GM21381 (cell line): Measurements from ENCODE around the gene CNR2.
"Not testable (repeated sequence)": the region's sequence is repeated elsewhere in the genome, so short reads cannot be mapped to it uniquely, and the experiment has no call there.

Experiments
- ATAC-seq: cut with Tn5 transposase; IDR thresholded peaks from one replicate; pipeline ENCODE4 v1.9.1; 2021; ENCODE audit warnings: mild to moderate bottlenecking, moderate library complexity; ENCODE audit not compliant: unreplicated experiment

Gene CNR2

DNA sequence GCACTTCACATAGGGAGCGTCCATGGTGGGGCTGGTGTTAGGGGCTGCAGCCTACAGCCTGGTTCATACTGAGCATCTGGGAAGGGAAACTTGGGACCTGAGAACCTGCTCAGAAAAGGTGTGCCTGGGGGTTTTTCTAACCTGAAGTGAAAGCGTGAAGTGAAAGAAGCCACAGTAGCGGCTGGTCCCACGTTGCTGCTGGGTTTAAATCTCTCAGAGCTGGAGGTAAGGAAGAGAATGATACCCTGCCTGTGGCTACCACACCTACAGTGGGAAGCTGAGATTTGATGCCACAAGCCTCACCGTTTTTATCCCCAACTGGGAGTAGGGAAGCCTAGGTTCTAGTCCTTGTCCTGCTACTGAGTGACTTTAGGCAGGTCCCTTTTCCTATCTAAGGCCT lies 24.1 kb downstream of the CNR2 start:
- peak; percentile 54 for ATAC-seq

DNA sequence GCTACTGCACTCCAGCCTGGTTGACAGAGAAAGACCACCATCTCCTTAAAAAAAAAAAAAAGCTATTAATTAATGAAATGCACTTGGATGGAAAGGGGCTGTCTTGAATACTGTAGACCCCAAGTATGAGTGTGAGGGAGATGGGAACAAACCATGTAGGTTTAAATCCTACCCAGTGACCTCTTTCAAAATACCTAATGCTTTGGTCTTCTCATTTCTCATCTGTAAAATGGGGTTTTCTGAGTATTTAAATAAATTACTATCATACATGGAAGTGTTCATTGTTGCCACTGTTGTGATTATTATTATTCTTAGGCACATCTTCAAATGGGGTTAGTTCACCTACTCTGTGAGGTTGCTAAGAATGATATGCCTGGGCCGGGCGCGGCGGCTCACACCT lies 27.9 kb downstream of the CNR2 start:
- ATAC-seq, result no peak

DNA sequence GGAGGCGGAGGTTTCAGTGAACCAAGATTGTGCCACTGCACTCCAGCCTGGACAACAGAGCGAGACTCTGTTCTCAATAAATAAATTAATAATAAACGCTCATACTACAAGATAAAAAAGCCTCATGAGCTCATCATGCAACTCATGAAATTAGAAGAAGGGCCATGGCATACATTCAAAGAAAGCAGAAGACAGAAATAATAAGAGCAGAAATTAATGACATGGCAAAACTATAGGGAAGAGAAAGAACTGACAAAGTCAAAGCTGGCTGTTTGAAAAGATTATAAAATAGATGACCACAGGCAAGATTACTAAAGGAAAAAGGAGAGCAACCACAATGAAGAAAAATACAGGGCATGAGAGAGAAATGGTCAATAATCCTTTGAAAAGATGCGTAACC lies 30.4 kb downstream of the CNR2 start:
- no peak for ATAC-seq

- ATAC-seq, result no peak
Measured at GRCh38 chr1:23879809-23880208, 33.4 kb downstream of the CNR2 start.

DNA sequence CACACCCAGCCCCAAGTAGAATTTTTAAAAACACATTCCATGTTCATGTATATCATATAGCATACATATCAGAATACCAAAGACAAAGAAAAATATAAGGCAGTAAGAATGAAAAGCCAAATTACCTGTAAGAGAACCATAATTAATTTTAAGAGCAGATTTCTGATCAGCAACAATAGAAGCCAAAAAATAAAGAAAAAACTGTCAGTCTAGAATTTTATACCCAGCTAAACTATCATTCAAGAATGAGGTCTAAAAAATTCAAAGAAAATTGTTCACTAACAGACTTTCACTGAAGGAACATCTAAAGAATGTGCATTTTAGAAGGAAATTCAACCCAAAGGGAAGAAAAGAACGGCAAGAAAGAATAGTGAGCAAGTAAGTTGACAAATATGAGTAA lies 34.5 kb downstream of the CNR2 start:
- ATAC-seq, result no peak

- no peak for ATAC-seq
Measured at GRCh38 chr1:23875382-23875781, 37.8 kb downstream of the CNR2 start.

- ATAC-seq, result no peak
Measured at GRCh38 chr1:23872421-23872820, 40.7 kb downstream of the CNR2 start.

- ATAC-seq, result no peak
Measured at GRCh38 chr1:23869051-23869450, 44.1 kb downstream of the CNR2 start.

DNA sequence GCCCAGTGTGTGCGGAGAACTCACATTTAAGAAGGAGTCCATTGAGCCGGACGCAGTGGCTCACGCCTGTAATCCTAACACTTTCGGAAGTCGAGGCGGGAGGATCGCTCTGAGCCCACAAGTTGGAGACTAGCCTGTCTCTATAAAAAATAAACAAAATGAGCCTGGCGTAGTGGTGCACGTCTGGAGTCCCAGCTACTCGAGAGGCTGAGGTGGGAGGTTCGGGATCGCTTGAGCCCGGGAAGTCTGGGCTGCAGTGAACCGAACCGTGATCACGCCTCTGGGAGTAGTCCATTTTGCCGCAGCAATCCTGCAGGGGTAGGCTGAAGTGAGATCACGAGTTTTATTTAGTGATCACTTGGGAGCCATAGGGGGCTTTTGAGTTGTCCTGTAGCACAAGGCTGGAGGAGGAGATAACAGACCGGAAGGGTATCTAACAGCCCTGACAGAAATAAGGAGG lies 44.6 kb downstream of the CNR2 start:
- ATAC-seq, result peak; percentile 11

DNA sequence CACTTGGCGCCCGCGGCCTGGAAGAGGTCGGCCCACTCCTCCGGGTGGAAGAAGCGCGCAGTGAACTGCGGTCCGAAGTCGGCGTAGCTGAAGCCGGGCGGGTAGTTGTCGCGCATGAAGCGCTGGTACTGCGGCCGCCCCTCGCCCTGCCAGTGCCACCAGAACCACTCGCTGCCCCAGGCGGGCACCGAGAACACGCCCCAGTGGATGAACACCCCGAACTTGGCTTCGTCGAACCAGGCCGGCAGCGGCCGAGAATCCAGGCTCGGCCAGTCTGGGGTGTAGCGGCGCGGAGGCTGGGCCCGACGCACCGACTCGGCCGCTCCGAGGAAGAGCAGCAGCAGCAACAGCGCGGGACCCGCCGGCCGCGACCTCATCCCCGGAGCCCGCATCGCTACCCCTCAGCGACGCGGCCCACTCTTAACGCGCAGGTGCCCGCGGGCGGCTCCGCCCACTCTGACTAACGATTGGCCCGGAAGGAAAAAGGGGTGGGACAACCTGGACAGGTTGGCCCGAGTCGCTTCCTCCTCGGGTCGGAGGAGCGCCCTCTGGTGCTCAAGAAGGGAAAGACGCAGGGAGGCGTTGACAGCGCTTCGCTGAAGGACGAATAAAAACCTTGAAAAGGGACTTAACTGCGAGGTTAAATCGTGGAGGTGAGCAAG lies 45.1 kb downstream of the CNR2 start, which contains the start of gene FUCA1:
Gene FUCA1 (minus strand): TSS at position 396 of the 662 bp plus-strand sequence. CDS start 4 bp downstream, at position 392.
- ATAC-seq, result peak; percentile 92

DNA sequence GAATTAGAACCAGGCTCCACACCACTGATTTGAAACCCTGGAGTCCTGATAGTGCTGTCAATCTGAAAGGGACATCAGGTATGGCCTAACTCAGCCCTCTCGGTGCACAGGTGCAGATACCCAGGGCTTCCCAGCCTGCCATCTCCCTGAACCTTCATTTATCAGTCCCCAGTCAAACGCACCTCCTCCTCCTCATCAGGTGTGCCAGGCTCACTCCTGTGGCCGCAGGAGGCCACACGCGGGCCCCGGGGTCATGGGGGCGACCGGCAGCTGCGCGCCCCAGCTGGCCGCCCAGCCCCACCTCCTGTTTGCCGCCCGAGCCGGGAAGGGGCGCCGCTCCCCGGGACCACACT lies 45.6 kb downstream of the CNR2 start:
- ATAC-seq, result no peak

DNA sequence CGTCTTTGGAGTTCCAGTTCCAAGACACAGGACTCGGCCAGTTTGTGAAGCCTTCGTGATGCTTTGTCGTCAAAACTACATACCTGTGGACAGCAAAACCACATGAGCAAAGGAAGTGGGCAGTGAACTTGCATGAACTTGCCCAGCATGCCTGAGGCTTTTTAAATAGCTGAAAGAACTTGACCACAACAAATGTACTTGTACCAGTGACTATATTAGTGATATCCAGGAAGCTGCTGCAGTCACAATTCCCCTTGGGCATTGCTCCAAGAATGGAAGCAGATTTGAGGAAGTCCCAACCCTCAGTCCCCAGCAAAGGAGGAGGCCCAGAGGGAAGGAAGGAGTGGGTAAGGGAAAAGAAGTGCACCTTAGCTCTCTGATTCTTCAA lies 47.6 kb downstream of the CNR2 start:
- no peak for ATAC-seq

- no peak for ATAC-seq
Measured at GRCh38 chr1:23864801-23865542, 48.2 kb downstream of the CNR2 start.

DNA sequence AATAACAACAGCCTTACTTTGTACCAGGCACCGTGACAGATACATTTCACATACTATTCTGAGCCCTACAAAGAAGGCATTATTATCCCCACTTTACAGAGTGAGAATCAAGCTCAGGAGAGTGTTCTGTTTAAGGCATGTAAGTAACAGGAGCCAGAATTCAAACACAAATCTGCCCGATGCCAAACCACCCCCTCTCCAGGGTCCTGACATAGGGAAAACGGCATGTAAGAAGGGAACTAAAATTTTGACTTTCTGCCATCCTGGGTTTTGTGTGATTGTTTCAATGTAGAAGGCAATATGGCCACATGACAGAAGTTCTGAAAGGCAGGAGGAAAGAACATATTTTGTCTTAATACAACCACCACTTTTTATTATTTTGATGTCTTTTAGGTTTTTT lies 50.5 kb downstream of the CNR2 start:
- ATAC-seq, result no peak

DNA sequence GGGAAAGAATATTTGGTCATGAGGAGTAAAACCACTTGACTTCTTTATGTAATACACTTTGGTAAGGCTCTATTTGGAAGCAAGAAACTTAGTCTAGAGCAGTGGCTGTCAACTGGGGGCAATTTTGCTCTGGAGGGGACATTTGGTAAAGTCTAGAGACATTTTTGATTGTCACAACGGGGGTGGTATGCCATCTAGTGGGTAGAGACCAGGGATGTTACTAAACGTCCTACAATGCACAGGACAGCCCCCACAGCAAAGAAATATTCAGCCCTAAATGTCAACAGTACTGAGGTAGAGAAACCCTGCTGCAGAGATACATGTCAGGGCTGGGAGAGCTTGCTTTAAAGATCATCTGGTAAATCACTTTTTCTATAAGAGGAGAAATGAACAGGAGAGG lies 58.6 kb downstream of the CNR2 start:
- no peak for ATAC-seq

DNA sequence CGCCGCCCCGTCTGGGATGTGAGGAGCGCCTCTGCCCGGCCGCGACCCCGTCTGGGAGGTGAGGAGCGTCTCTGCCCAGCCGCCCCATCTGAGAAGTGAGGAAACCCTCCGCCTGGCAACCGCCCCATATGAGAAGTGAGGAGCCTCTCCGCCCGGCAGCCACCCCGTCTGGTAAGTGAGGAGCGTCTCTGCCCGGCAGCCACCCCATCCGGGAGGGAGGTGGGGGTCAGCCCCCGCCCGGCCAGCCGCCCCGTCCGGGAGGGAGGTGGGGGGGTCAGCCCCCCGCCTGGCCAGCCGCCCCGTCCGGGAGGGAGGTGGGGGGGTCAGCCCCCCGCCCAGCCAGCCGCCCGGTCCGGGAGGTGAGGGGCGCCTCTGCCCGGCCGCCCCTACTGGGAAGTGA lies 60.0 kb downstream of the CNR2 start:
- ATAC-seq, result not testable (repeated sequence)

DNA sequence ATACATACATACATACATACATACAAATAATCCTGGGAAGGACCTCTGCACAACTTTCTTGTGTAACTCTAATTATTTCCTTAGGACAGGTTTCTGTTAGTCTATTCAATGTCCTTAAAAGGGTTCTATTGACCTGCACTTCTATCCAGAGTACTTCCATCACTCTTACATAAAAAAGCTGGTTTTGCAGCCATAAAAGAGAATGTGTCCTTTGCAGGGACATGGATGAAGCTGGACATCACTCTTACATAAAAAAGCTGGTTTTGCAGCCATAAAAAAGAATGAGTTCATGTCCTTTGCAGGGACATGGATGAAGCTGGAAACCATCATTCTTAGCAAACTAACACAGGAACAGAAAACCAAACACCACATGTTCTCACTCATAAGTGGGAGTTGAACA lies 61.8 kb downstream of the CNR2 start:
- not testable (repeated sequence) for ATAC-seq

DNA sequence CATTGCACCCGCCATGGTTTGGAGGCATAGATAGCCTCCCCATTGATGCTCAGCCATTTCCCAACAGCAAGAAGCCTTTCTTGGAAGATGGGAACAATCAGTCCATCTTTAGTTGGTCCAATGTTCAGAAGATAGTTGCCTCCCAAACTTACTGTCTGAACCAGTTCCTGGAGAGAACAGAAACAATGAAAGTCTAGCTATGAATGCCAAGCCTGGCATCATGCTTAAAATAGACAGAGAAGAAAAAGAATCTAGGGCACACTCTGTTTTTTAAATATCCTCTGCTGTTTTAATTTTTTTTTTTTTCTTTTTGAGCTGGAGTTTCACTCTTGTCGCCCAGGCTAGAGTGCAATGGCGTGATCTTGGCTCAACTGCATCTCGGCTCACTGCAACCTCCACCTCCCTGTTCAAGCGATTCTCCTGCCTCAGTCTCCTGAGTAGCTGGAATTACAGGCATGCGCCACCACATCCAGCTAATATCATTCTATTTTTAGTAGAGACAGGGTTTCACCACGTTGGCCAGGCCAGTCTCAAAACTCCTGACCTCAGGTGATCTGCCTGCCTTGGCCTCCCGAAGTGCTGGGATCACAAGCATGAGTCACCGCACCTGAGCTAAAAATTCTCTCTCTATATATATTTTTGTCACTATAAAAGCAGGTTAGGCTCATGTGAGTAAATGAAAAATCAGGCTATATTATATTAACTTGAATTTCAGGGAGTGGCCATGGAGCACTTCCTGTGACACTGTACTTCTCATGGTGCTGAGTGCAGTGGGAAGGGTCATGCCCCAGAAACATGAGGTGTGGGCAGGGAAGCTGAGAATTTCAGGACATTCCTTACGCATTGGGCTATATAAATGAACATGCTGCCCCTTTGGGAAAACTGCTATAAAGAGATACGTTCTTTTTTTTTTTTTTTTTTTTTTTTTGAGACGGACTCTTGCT lies 64.2 kb downstream of the CNR2 start:
- ATAC-seq, result no peak

DNA sequence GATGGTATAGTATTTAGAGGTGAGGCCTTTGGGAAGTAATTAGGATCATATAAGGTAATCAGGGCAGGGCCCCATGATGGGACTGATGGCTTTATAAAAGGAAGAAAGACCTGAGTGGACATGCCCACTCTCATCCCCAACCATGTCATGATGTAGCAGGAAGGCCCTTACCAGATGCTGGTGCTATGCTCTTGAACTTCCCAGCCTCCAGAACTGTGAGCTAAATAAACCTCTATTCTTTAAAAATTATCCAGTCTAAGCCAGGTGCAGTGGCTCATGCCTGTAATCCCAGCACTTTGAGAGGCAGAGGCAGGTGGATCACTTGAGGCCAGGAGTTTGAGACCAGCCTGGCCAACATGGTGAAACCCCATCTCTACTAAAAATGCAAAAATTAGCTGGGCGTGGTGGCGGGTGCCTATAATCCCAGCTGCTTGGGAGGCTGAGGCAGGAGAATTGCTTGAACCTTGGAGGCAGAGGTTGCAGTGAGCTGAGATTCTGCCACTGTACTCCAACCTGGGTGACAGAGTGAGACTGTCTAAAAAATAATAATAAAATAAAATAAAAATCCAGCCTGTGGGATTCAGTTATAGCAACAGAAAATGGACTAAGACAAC lies 65.6 kb downstream of the CNR2 start:
- not testable (repeated sequence) for ATAC-seq

GRCh38 chr1:23845163-23845562 lies 68.0 kb downstream of the CNR2 start:
- no peak for ATAC-seq

DNA sequence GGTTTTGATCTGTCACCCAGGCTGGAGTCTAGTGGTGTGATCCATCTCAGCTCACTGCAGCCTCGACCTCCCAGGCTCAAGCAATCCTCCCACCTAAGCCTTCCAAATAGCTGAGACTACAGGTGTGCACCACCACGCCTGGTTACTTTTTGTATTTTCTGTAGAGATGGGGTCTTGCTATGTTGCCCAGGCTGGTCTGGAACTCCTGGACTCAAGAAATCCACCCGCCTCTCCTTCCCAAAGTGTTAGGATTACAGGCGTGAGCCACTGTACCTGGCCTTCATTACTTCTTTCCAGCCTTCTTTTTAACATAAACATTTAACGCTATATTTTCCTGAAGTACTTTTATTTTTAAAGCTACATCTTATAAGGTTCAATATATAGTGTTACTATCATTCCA lies 69.5 kb downstream of the CNR2 start:
- ATAC-seq, result no peak
